H9 (cell line): ENCODE data around the gene SWT1. TPM values are rescaled to one million over a fixed set of nuclear protein-coding genes. Genes with fewer than 3 reads are reported as not detected.

Experiments used
- DNase-seq: peaks from one replicate; pipeline ENCODE4 v3.0.0-alpha.2; 2017
- H2AFZ ChIP-seq: one replicate; pipeline ENCODE4 v1.6.1; 2013; ENCODE audit warnings: mild to moderate bottlenecking, low read length, control low read depth, moderate library complexity
- H2AK5ac ChIP-seq: 2 replicates; pipeline ENCODE4 v1.6.1; 2013; ENCODE audit warnings: low read length, control low read depth, mixed read lengths; ENCODE audit not compliant: insufficient read length
- H2BK120ac ChIP-seq: one replicate; pipeline ENCODE4 v1.6.1; 2013; ENCODE audit warnings: low read depth, mild to moderate bottlenecking, low read length, control low read depth, inconsistent platforms; ENCODE audit not compliant: poor library complexity, severe bottlenecking
- H2BK12ac ChIP-seq: 2 replicates; pipeline ENCODE4 v1.6.1; 2013; ENCODE audit warnings: low read length, control low read depth, mixed read lengths, low read depth; ENCODE audit not compliant: insufficient read length
- H2BK15ac ChIP-seq: 2 replicates; pipeline ENCODE4 v1.6.1; 2013; ENCODE audit warnings: low read depth, low read length, control low read depth
- H2BK20ac ChIP-seq: one replicate; pipeline ENCODE4 v1.6.1; 2013; ENCODE audit warnings: low read depth, mild to moderate bottlenecking, low read length, control low read depth, inconsistent platforms; ENCODE audit not compliant: poor library complexity, severe bottlenecking
- H2BK5ac ChIP-seq: 2 replicates; pipeline ENCODE4 v1.6.1; 2013; ENCODE audit warnings: low read length, control low read depth, mixed read lengths; ENCODE audit not compliant: insufficient read length
- H3K14ac ChIP-seq: 2 replicates; pipeline ENCODE4 v1.6.1; 2013; ENCODE audit warnings: low read length, control low read depth; ENCODE audit not compliant: insufficient read depth
- H3K18ac ChIP-seq: 2 replicates; pipeline ENCODE4 v1.6.1; 2013; ENCODE audit warnings: low read depth, mild to moderate bottlenecking, mixed read lengths, low read length, control low read depth; ENCODE audit not compliant: insufficient read length
- H3K23ac ChIP-seq: 2 replicates; pipeline ENCODE4 v1.6.1; 2013; ENCODE audit warnings: low read length, control low read depth, mixed read lengths, low read depth; ENCODE audit not compliant: insufficient read length
- H3K23me2 ChIP-seq: 2 replicates; pipeline ENCODE4 v1.6.1; 2013; ENCODE audit warnings: low read depth, mild to moderate bottlenecking, mixed read lengths, low read length, control low read depth; ENCODE audit not compliant: insufficient read length, poor library complexity, severe bottlenecking
- H3K27ac ChIP-seq: 2 replicates; pipeline ENCODE4 v1.5.1; 2013; ENCODE audit warnings: low read length, control low read depth, mixed read lengths, low read depth; ENCODE audit not compliant: insufficient read length
- H3K27me3 ChIP-seq: 2 replicates; pipeline ENCODE4 v1.6.1; 2013; ENCODE audit warnings: low read length, control low read depth, inconsistent platforms; ENCODE audit not compliant: insufficient read depth
- H3K4ac ChIP-seq: 2 replicates; pipeline ENCODE4 v1.6.1; 2013; ENCODE audit warnings: low read depth, mild to moderate bottlenecking, control low read depth, inconsistent platforms, low read length, moderate library complexity
- H3K4me1 ChIP-seq: 2 replicates; pipeline ENCODE4 v1.6.1; 2013; ENCODE audit warnings: low read length, control low read depth, inconsistent platforms; ENCODE audit not compliant: insufficient read depth
- H3K4me2 ChIP-seq: 2 replicates; pipeline ENCODE4 v1.6.1; 2013; ENCODE audit warnings: low read length, control low read depth, mixed read lengths; ENCODE audit not compliant: insufficient read length, insufficient read depth
- H3K56ac ChIP-seq: 2 replicates; pipeline ENCODE4 v1.6.1; 2013; ENCODE audit warnings: low read depth, mild to moderate bottlenecking, mixed read lengths, low read length, control low read depth; ENCODE audit not compliant: insufficient read length
- H3K79me1 ChIP-seq: 2 replicates; pipeline ENCODE4 v1.6.1; 2013; ENCODE audit warnings: low read depth, mild to moderate bottlenecking, moderate library complexity, low read length, control low read depth, inconsistent platforms; ENCODE audit not compliant: insufficient read depth, poor library complexity, severe bottlenecking
- H3K79me2 ChIP-seq: 2 replicates; pipeline ENCODE4 v1.6.1; 2013; ENCODE audit warnings: low read length, control low read depth, inconsistent platforms; ENCODE audit not compliant: insufficient read depth
- H3K9ac ChIP-seq: 2 replicates; pipeline ENCODE4 v1.6.1; 2013; ENCODE audit warnings: low read length, control low read depth, mixed read lengths; ENCODE audit not compliant: insufficient read length; ENCODE audit errors: extremely low read depth
- H3K9me3 ChIP-seq: one replicate; pipeline ENCODE4 v1.6.1; 2013; ENCODE audit warnings: low read depth, low read length, inconsistent platforms; ENCODE audit not compliant: control insufficient read depth
- H3T11ph ChIP-seq: one replicate; pipeline ENCODE4 v1.6.1; 2013; ENCODE audit warnings: mild to moderate bottlenecking, low read length, control low read depth, inconsistent platforms
- H4K20me1 ChIP-seq: one replicate; pipeline ENCODE4 v1.6.1; 2013; ENCODE audit not compliant: control insufficient read depth, insufficient read length, insufficient read depth
- H4K5ac ChIP-seq: 2 replicates; pipeline ENCODE4 v1.6.1; 2013; ENCODE audit warnings: low read depth, mild to moderate bottlenecking, mixed read lengths, low read length, control low read depth; ENCODE audit not compliant: insufficient read length
- H4K8ac ChIP-seq: replicated peaks from 2 replicates; pipeline ENCODE4 v1.6.1; 2013; ENCODE audit warnings: low read length, control low read depth, mixed read lengths, low read depth; ENCODE audit not compliant: insufficient read length
- H4K91ac ChIP-seq: 2 replicates; pipeline ENCODE4 v1.6.1; 2013; ENCODE audit warnings: low read depth, mild to moderate bottlenecking, moderate library complexity, mixed read lengths, low read length, control low read depth; ENCODE audit not compliant: insufficient read length
- H3K27ac Mint-ChIP-seq, 3 experiments: 2 replicates in 2 of 3; 3 replicates in 1 of 3; pipeline ENCODE4 v1.8.0; 2020 to 2021; ENCODE audit warnings: mixed read lengths in 3 of 3, mild to moderate bottlenecking in 1 of 3, moderate library complexity in 1 of 3
- H3K27me3 Mint-ChIP-seq: 2 replicates; pipeline ENCODE4 v1.8.0; 2021; ENCODE audit warnings: low read depth, mild to moderate bottlenecking, moderate library complexity, mixed read lengths
- H3K36me3 Mint-ChIP-seq, 3 experiments: 2 replicates in 2 of 3; 3 replicates in 1 of 3; pipeline ENCODE4 v1.8.0; 2020 to 2021; ENCODE audit warnings: low read depth in 3 of 3, mixed read lengths in 3 of 3; ENCODE audit not compliant: insufficient read depth in 1 of 3
- H3K4me1 Mint-ChIP-seq, 2 experiments: 2 replicates each; pipeline ENCODE4 v1.8.0; 2020; ENCODE audit warnings: mixed read lengths in 2 of 2
- H3K4me3 Mint-ChIP-seq, 2 experiments: 2 replicates in 1 of 2; 3 replicates in 1 of 2; pipeline ENCODE4 v1.8.0; 2020 to 2021; ENCODE audit warnings: mild to moderate bottlenecking in 2 of 2, mixed read lengths in 2 of 2, moderate library complexity in 1 of 2
- H3K9me3 Mint-ChIP-seq, 2 experiments: 2 replicates in 1 of 2; 3 replicates in 1 of 2; pipeline ENCODE4 v1.8.0; 2020; ENCODE audit warnings: mild to moderate bottlenecking in 2 of 2, mixed read lengths in 2 of 2, moderate library complexity in 1 of 2
- WGBS: extraction: QIAGEN DNeasy Blood & Tissue Kit; methylation state at CpG from one replicate; pipeline ENCODE4 v1.1.7; 2013; ENCODE audit warnings: missing lambda C conversion rate, low lambda C conversion rate, mixed read lengths; ENCODE audit not compliant: insufficient read length; ENCODE audit errors: extremely low coverage; 5-methylcytosine and 5-hydroxymethylcytosine counted together
- total RNA-seq: library from RNA; stranded (reverse); gene quantifications from 2 replicates; pipeline ENCODE4 v1.2.1, GENCODE V29; 2021
- TF ChIP-seq, protein P1 (sequence below): fragments of 200-600 bp; sonication (generic); conservative IDR thresholded peaks from 3 replicates; pipeline ENCODE4 v1.8.0; 2021; ENCODE audit warnings: antibody characterized with exemption, mild to moderate bottlenecking

Gene SWT1
- total RNA-seq, 1 experiment from 2014 or later, result 5.2 TPM

DNA sequence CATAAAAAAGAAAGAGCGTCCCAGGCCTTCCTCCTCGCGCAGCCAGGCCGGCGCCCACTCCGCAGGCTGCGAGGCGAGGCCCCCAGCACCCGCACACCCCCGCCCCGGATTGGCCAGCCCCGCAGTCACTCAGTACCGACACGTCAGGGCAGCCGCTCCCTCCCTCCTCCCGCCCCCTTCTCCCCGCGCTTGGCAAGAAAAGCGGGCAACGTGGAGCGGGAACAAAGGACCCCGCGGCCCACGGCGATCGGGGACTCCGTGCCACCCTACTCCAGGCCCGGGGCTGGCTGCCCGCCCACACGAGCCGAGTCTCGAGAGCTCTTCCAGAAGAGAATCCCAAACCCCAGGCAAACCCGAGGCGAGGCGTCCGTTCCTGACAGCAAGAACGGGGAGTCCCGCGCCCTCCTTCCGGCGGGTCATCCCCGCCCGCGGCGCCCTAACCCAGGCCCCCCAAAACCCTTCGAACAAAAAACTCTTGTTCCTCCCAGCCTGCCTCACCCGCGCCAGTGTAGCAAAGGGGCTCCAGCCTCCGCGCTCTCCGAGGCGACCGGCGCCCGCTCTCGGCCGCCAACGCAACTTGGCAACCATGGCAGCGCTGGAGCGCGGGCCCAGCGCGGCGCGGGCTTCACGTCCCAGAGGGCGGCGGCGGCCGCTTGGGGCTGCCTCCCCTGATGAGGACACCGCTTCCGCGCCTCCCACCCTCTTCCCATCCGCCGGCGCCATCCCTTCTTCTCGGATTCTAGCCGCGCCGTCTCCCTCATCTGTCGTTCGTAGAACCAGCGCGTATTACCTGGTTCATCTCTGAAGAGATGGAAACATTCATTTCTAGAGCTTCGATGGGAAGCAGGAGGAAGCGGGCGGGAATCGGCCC is 159.4 kb downstream of the SWT1 start:
- Histone ChIP-seq H3K27me3 (no peaks in the 10 kb centered on the region), H3K4me2 (peak overlapping the region; percentile 100), H2BK20ac (no peak overlapping the region), H3K9me3 (no peaks in the 10 kb centered on the region), H4K20me1 (no peaks in the 10 kb centered on the region), H4K8ac (no peak overlapping the region), H2AFZ (no peak overlapping the region), H2AK5ac (no peak overlapping the region), H3K4ac (peak overlapping the region; percentile 55; the same call in 1 of the 2 replicates), H3K14ac (peak overlapping the region; percentile 88), H3K18ac (peak overlapping the region; percentile 55), H3K27ac (no peak overlapping the region), H3K23me2 (peaks cover 3% of the 10 kb centered on the region), H3K9ac (peak overlapping the region; percentile 82), H3K56ac (no peak overlapping the region), H3K23ac (no peak overlapping the region), H2BK5ac (no peak overlapping the region), H3K79me2 (peaks cover 49% of the 10 kb centered on the region), H2BK12ac (no peak overlapping the region), H2BK120ac (peak overlapping the region; percentile 91), H3K79me1 (no peaks in the 10 kb centered on the region), H2BK15ac (no peak overlapping the region), H3T11ph (no peak overlapping the region), H4K91ac (peak overlapping the region; percentile 95), H3K4me1 (peaks cover 2% of the 10 kb centered on the region; the same call in 1 of the 2 replicates), H4K5ac (no peak overlapping the region)
- peak; percentile 90 for DNase-seq
- no peaks in the 10 kb centered on the region for H3K27me3 Mint-ChIP-seq
- H3K4me1 Mint-ChIP-seq, result peaks cover 48 to 49% of the 10 kb centered on the region in 2 experiments
- no CpG with 5 or more reads among the region's 88 CpGs for WGBS
- H3K27ac Mint-ChIP-seq, result peak overlapping the region; percentile 98 to 99 (median 99)
- H3K4me3 Mint-ChIP-seq, result peak overlapping the region; percentile 96 to 98
- peaks cover 10 to 30% (median 29%) of the 10 kb centered on the region in 3 experiments for H3K36me3 Mint-ChIP-seq
- TF ChIP-seq, protein P1, sequence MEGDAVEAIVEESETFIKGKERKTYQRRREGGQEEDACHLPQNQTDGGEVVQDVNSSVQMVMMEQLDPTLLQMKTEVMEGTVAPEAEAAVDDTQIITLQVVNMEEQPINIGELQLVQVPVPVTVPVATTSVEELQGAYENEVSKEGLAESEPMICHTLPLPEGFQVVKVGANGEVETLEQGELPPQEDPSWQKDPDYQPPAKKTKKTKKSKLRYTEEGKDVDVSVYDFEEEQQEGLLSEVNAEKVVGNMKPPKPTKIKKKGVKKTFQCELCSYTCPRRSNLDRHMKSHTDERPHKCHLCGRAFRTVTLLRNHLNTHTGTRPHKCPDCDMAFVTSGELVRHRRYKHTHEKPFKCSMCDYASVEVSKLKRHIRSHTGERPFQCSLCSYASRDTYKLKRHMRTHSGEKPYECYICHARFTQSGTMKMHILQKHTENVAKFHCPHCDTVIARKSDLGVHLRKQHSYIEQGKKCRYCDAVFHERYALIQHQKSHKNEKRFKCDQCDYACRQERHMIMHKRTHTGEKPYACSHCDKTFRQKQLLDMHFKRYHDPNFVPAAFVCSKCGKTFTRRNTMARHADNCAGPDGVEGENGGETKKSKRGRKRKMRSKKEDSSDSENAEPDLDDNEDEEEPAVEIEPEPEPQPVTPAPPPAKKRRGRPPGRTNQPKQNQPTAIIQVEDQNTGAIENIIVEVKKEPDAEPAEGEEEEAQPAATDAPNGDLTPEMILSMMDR, result 0 out of 3 replicates have a peak, but pooled peaks have one; percentile 10
- H3K9me3 Mint-ChIP-seq, result peaks cover 2 to 9% of the 10 kb centered on the region in 2 experiments; a peak in 4 of 5 replicates
